Measurements from ENCODE around the gene TNFRSF1B.

Gene TNFRSF1B

DNA sequence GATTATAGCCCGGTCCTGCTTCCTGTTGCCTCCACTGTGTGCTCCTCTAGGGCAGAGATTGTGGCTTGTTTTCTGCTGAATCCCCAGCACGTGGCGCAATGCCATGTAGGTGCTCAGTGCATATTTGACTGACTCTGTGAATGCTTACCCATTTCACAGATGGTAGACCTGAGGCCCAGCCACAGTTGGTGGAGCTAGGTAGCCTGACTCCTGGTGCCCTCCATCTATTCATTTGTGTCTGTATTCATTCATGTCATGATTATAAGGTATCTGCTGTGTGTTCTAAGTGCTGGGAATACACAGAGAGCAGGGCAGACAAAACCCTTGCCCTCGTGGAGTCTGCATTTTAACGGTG is 22.5 kb downstream of the TNFRSF1B start:
- H3K4me3 ChIP-seq (ENCODE audit: low read depth, low read length) = no peak overlapping the region

DNA sequence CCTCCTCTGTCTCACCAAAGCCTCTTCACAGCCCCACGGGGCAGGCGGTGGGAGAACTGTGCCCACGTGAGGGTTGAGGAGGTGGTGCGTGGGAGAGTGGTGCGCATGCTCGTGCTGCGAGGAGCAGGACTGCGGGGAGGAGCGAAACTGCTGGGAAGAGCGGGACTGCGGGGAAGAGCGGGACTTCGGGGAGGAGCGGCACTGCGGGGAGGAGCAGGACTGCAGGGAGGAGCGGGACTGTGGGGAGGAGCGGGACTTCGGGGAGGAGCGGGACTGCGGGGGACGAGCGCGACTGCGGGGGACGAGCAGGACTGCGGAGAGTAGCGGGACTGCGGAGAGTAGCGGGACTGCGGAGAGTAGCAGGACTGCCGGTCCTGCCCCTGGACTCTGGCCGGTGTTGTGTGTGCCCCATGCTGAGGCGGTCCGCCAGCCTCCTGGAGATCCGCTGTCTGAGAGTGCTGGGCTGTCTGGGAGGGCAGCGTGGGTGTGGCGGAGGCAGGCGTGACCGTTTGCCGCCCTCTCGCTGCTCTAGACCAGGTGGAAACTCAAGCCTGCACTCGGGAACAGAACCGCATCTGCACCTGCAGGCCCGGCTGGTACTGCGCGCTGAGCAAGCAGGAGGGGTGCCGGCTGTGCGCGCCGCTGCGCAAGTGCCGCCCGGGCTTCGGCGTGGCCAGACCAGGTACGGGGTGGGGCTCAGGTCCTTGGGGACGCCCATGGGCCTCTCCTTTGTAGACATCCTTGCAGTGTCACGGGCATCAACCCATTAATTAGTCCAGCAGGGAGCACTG is 24.6 kb downstream of the TNFRSF1B start:
- no peak overlapping the region for H3K4me3 ChIP-seq (ENCODE audit: low read depth, low read length)

DNA sequence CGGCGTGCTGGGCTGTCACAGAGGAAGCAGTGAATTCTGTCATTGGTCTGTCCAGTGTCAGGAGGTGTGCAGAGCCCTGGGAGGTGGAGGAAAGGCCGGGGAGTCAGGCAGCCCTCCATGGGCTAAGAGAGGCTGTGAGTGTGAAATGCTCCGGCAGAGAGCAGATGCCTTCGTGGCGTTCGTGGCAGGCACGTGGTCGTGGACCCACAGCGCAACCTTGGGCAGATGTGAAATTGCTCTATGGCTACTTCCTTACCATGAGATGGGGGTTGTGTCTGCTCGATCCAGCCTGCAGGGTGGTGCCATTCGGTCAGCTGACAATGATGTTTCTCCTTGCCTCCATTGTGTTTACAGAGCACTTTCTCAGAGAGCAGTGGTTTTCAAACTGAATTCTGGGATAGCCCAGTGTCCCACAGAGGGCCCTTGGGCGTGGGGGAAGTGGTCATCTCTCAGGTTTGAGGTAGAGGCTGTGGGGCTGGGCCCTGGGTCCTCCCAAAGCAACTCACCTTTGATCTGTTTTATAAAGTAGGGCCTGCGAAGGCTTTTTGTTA is 27.9 kb downstream of the TNFRSF1B start:
- no peak overlapping the region for H3K4me3 ChIP-seq (ENCODE audit: low read depth, low read length)

DNA sequence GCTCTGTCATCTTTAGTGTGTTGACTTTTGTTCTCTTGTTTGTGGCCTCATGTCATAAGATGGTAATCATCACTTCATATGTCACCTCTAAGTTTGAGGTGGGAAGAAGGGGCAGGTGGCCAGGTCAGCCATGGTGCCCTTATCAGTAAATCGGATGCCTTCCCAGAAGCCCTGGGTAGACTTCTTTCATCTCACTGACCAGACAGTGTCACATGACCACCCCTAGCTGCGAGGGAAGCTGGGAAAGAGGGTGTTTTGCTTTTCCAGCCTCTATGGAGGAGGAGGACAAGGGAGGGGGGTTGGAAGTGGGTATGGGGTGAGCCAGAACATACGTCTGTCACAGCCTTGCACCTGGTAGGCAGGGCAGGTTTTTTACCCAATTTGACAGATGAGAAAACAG is 28.6 kb downstream of the TNFRSF1B start:
- no peak overlapping the region for H3K4me3 ChIP-seq (ENCODE audit: low read depth, low read length)

DNA sequence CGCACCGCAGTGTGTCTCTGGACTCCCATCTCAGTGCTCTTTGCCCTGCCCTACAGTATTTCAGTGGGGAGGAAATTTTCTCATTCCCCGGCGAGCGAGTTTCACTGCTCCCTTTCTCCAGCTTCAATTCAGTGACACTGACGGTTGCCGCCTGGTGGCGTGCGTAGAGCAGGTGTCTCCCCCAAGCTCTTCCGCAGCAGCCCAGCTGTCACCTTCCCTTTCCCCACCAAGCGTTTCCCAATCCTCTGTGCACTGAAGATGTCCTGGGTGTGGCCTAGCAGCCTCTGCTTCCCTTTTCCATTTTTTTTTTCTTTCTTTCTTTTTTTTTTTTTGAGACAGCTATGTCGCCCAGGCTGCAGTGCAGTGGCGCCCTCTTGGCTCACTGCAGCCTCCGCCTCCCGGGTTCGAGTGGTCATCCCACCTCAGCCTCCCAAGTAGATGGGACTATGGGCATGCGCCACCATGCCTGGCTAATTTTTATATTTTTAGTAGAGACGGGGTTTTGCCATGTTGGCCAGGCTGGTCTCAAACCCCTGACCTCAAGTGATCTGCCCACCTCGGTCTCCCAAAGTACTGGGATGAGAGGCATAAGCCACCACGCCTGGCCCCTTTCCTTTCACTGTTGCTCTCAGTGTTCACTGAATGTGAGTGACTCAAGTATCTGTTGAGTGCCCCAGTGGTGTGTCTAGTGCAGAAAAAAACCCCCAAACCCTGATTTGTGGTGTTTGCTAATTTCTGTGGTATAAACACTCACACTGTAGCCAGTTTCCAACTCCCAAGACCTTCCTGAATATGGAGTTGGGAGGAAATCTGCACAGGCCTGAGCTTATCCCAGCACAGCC is 30.1 kb downstream of the TNFRSF1B start:
- no peak overlapping the region for H3K4me3 ChIP-seq (ENCODE audit: low read depth, low read length)

DNA sequence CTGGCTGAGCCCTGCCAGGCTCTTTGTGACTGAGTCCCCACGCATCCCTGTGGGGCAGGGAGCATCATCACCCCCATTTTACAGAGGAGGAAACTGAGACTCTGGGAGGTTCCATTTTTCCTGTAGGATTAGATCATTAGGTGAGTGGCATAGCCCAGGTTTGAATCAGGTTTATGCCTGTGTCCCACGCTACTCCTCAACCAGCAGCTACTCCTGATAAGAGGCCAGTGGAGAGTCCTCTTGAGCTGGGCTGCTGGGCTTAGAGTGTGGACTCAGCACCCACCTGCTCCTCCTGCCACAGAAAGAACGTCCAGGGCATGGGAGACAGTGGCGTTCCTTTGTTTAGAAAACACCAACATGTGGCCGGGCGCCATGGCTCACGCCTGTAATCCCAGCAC is 30.7 kb downstream of the TNFRSF1B start:
- H3K4me3 ChIP-seq (ENCODE audit: low read depth, low read length) = no peak overlapping the region

DNA sequence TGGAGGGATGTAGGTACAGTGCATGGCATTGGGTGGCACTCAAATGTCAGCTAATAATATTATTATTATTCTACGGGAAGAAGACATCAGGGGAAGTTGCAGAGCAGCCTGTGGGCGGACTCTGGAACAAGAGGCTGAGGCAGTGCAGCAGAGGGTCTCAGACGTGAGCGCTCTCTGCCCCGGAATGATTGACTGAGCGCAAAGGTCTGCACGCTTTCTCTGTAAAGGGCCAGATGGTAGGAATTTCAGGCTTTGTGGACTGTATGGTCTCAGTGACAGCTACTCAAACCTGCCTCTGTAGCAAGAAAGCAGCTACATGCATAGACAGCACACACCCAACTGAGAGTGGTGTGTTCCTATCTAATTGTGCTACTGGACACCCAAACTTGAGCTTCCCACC is 33.4 kb downstream of the TNFRSF1B start:
- no peak overlapping the region for H3K4me3 ChIP-seq (ENCODE audit: low read depth, low read length)

DNA sequence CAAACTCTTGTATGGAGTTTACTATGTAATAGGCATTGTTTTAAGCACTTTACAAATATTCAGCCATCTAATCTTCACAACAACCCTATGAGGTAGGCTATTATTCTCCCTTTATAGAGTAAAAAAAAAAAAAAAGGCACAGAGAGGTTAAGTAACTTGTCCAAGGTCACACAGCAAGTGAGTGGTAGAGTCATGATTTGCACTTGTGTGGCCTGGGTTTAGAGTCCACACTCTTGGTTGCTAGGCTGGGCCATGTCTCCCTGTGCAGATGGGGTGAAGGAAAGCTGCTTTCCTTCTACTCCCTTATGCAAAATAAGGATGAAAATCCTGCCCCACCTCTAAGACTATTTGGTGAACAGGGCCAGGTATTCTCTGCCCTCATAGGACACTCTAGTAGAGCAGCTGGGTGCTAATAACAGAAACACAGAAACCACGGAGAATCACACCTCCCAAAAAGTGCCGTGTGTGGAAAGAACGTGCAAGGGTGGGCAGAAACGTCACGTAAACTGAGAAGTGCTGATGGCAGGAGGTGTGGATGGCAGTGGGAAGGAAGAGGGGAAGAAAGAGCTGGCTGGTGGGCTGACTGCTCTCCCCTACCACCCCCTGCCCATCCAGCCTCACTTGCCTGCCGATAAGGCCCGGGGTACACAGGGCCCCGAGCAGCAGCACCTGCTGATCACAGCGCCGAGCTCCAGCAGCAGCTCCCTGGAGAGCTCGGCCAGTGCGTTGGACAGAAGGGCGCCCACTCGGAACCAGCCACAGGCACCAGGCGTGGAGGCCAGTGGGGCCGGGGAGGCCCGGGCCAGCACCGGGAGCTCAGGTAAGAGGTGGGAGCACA is 34.8 kb downstream of the TNFRSF1B start:
- no peak overlapping the region for H3K4me3 ChIP-seq (ENCODE audit: low read depth, low read length)

DNA sequence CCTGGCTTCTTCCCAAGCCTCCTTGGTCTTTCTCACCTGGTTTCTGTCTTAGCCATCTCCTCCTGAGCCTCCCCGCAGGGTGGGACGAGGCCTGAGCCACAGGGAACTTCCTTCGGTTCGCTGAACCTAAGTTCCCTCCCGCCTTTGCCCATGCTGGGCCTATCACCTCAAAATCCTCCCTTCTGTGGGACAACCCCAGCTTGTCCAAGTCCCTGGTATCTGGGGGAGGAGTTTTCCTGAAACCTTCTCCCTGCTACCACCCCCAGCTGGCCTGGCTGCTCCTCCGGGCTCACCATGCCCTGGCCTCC is 35.4 kb downstream of the TNFRSF1B start:
- no peak overlapping the region for H3K4me3 ChIP-seq (ENCODE audit: low read depth, low read length)

DNA sequence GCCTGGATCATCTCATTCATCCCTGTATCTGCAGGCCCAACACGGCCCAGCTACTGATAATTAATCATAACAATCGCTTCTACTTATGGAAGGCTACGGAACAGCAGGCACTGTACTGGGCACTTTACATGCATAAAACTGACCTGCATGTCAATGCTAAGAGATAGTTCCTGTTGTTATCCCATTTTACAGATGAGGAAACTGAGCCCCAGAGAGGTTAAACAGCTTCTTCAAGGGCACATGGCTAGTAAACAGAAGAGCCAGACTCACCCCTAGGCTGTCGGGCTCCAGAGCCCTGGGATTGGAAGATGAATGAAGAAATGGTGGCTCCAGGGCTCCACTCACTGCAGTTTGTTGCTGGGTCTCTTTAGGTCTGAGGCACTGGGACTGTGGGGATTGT is 35.8 kb downstream of the TNFRSF1B start:
- no peak overlapping the region for H3K4me3 ChIP-seq (ENCODE audit: low read depth, low read length)

DNA sequence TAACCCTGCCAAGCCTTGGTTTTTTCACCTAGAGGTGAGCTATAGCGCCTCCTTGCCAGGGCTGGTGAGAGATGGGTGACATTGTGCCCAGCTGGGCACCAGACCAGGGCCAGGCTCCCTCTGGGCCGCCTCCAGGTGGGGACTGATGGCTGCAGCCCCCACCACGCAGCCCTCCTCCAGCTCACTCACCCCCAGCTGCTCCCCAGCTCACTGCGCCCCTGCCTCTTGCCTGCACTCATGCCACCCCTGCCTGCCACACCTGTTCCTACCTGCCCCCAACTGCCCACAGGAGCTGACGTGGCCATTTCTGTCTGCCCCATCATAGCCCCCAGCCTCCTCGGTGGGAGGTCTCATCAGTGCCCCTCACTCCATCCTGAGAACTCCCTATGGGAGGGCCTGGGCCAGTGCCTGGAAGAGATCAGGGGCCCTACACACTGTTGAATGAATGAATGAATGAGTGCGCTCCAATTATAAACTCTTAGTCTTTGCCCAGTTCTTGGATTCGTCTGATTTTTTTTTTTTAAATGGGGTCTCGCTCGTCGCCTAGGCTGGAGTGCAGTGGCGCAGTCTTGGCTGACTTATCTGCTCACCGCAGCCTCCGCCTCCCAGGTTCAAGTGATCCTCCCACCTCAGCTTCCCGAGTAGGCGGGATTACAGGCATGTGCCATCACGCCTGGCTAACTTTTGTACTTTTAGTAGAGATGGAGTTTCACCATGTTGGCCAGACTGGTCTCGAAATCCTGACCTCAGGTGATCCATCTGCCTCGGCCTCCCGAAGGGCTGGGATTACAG is 36.6 kb downstream of the TNFRSF1B start:
- no peak overlapping the region for H3K4me3 ChIP-seq (ENCODE audit: low read depth, low read length)

DNA sequence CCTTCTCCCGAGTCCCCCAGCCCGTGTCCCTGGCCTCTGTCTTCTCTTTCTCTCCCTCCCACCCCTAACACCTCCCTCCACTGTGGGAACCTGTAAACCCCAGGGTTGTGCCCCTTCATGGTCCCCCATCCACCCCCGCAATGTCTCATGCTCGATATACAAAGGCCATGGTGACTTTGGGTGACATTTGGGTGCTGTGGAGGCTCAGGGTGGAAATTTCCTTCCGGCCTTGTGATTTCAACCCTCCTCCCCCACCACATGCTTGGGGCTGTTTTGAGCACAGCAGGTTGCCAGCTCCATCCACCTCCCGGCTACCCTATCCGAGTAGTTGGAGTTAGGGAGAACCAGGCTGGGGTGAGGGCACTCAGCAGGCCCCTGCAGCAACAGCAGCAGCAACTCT is 37.3 kb downstream of the TNFRSF1B start:
- no peak overlapping the region for H3K4me3 ChIP-seq (ENCODE audit: low read depth, low read length)

DNA sequence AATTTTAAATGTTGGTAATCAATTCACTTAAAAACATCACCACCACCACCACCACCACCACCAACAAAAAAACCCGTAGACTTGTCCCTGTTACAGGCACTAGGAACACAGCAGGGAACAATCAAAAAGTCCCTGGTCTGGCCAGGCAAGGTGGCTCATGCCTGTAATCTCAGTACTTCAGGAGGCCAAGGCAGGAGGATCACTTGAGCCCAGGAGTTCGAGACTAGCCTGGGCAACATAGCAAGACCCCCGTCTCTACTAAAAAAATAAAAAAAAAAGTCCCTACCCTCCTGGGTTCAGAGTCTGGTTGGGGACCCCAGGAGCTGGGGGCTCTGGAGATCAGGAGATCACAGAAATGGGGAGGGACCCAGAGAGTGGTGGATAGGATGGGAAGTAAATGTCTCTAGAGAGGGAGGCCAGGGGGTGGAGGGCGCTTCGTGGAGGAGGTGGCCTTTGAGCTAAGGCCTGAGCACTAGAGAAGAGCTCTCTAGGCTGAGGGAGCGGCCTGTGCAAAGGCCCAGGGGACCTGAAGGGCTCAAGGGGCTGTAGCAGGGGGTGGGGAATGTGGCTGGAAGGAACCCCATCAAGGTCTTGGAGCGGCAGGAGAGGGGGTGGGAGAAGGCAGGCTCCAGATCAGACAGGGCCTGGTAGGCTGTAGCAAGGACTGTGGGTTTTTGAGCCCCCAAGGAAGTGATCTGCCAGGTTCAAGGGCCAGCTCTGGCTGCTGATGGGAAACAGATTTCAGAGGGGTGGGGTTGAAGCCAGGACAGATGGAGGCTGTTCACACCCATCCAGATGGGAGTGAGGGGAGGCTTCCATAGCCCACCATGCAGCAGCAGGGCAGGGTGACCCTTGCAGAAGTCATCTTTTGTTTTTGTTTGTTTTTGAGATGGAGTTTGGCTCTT is 38.2 kb downstream of the TNFRSF1B start:
- H3K4me3 ChIP-seq (ENCODE audit: low read depth, low read length) = no peak overlapping the region

DNA sequence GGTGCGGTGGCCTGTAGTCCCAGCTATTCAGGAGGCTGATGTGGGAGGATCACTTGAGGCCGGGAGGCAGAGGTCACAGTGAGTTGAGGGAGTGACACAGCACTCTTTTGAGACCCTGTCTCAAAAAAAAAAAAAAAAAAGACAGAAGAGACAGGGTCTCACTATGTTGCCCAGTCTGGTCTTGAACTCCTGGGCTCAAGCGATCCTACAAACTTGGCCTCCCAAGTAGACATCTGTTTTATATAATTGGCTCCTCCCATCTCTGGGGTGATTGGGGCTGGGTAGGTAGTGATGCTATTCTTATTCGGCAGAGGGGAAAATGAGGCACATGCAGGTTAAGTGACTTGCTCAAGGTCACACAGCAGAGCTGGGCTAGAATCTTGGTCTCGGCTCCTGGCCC is 39.4 kb downstream of the TNFRSF1B start:
- no peak overlapping the region for H3K4me3 ChIP-seq (ENCODE audit: low read depth, low read length)

DNA sequence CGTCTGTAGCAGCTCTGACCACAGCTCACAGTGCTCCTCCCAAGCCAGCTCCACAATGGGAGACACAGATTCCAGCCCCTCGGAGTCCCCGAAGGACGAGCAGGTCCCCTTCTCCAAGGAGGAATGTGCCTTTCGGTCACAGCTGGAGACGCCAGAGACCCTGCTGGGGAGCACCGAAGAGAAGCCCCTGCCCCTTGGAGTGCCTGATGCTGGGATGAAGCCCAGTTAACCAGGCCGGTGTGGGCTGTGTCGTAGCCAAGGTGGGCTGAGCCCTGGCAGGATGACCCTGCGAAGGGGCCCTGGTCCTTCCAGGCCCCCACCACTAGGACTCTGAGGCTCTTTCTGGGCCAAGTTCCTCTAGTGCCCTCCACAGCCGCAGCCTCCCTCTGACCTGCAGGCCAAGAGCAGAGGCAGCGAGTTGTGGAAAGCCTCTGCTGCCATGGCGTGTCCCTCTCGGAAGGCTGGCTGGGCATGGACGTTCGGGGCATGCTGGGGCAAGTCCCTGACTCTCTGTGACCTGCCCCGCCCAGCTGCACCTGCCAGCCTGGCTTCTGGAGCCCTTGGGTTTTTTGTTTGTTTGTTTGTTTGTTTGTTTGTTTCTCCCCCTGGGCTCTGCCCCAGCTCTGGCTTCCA is 40.1 kb downstream of the TNFRSF1B start:
- H3K4me3 ChIP-seq (ENCODE audit: low read depth, low read length) = no peak overlapping the region

DNA sequence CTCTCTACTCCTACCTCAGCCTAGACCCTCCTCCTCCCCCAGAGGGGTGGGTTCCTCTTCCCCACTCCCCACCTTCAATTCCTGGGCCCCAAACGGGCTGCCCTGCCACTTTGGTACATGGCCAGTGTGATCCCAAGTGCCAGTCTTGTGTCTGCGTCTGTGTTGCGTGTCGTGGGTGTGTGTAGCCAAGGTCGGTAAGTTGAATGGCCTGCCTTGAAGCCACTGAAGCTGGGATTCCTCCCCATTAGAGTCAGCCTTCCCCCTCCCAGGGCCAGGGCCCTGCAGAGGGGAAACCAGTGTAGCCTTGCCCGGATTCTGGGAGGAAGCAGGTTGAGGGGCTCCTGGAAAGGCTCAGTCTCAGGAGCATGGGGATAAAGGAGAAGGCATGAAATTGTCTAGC is 41.5 kb downstream of the TNFRSF1B start:
- H3K4me3 ChIP-seq (ENCODE audit: low read depth, low read length) = no peak overlapping the region

DNA sequence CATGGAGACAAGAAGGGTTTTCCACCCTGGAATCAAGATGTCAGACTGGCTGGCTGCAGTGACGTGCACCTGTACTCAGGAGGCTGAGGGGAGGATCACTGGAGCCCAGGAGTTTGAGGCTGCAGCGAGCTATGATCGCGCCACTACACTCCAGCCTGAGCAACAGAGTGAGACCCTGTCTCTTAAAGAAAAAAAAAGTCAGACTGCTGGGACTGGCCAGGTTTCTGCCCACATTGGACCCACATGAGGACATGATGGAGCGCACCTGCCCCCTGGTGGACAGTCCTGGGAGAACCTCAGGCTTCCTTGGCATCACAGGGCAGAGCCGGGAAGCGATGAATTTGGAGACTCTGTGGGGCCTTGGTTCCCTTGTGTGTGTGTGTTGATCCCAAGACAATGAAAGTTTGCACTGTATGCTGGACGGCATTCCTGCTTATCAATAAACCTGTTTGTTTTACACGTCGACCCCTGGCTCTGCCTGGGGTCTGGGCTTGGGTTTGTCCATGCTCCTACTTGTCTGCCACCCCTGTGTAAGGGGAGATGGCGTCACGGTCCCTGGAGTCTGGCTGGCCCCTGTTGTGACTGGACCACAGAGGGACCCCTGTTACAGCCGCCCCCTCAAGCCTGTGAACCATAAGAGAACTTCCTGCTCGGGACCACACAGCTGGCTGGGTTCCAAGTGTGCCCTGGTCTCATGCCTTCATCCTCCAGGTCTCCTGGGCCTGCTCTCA is 42.1 kb downstream of the TNFRSF1B start:
- H3K4me3 ChIP-seq (ENCODE audit: low read depth, low read length) = no peak overlapping the region

DNA sequence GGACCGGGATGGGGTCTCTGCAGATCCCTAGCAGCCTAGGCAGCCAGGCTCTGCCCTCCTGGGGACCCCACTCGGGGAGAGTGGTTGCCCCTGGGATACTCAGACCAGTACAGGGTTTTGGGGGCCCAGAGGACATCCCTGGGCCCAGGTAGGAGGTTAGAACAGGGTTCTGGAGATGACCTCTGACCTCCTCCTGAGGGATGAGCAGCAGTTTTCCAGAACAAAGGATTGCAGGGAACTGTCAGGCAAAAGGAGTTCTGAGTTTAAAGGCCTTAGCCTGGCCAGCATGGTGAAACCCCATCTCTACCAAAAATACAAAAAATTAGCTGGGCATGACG is 42.7 kb downstream of the TNFRSF1B start:
- no peak overlapping the region for H3K4me3 ChIP-seq (ENCODE audit: low read depth, low read length)
